ENCODE measurements around the gene TFPI2.
"Not testable (repeated sequence)": the region's sequence is repeated elsewhere in the genome, so short reads cannot be mapped to it uniquely, and the experiment has no call there.

The TFPI2 gene, protein sequence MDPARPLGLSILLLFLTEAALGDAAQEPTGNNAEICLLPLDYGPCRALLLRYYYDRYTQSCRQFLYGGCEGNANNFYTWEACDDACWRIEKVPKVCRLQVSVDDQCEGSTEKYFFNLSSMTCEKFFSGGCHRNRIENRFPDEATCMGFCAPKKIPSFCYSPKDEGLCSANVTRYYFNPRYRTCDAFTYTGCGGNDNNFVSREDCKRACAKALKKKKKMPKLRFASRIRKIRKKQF

DNA sequence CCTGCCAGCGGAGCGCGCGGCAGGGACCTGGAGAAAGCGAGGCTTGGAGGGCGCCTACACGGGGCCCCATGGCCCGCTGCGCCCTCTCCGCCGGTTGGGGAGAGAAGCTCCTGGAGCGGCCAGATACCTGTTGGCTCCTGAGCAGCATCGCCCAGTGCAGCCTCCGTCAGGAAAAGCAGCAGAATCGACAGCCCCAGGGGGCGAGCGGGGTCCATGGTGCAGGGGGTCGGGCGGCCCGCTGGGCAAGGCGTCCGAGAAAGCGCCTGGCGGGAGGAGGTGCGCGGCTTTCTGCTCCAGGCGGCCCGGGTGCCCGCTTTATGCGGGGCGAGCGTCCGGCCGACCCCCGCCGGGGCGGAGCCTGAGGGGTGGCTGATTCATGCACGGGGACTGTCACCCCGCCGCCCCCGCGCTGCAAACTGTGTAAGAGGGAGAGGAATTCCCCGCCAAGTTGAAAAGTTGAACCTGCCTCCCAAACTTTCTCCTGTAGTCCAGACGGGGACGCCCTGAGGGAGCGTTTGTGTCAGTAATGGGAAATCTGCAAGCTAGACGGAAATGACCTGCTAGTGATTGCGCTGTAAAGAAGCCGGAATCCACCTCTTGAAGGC is at the start of gene TFPI2:
Gene TFPI2, minus strand, starts transcription at position 290 of the 605 bp plus-strand sequence. Its CDS starts 75 bp downstream, at position 215.
- DNase-seq (ENCODE audit: low spot score), result no peak

DNA sequence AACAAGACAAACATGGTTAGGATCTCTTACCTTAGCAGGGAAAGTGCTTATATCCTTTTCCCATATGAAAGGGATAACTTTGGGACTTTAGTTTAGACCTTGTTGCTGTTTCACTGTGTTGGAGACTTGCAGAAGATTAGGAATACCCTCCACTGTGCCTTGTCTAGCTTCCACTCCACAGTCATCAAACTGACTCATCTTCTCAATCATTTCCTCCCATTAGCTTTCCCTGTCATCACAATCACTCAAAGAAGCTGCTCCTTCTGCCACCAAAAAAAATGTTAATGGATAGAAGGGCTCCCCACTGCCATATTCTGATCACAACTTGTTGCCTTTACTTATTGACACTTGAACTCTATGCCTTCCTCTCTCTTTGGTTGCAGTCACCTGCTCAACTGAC is 47.7 kb upstream of the TFPI2 start:
- DNase-seq (ENCODE audit: low spot score), result no peak

DNA sequence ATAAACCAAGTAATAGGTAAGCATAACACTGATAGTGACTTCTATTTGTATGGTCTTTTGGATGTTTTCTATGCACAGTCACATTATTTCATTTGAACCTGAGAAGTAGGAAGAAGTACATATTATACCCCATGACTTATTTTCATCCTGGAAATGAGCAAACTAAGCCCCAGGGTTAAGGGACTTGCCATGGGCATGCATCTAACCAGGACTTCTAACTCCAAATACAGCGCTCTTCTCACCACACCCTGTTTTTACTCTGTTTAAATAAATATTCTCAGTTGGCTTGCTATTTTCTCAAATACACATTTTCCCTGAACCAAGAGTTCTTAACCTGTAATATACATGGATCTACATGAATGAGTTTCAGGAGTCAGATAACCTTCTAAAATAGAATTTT is 47.3 kb upstream of the TFPI2 start:
- no peak for DNase-seq (ENCODE audit: low spot score)

DNA sequence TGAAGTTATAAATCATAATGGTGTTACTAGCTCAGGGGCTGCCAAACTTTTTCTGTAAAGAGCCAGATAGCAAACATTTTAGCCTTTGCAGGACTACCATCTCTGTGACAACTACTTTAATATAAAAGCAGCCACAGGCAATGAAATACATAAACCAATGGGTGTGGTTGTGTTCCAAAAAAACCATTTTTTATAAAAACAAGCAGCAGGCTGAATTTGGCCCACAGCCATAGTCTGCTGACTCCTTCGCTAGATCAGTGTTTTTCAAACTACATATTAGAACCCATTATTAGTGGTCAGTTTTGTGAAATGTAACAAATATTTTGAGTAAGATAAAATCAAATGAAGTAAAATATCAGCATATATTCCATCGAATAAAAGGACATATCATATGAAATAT is 44.5 kb upstream of the TFPI2 start:
- no peak for DNase-seq (ENCODE audit: low spot score)

DNA sequence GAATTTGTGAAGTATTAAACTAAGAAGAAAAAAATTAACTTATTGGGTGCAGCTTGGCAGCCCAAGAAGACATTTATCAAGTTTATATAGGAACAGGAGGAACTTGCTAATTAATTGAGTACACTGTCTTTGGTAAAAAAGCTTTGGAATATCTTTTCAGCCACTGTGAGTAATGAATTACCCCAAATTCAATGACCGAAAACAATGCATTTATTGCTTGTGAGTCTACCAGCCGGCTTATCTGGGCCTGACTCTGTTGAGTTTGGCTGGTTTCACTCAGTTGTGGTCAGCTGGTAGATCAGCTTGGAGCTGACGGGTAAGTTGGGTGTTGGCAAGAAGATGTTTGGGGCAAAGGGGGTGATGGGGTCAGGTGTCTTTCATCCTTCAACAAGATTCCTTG is 42.6 kb upstream of the TFPI2 start:
- no peak for DNase-seq (ENCODE audit: low spot score)

DNA sequence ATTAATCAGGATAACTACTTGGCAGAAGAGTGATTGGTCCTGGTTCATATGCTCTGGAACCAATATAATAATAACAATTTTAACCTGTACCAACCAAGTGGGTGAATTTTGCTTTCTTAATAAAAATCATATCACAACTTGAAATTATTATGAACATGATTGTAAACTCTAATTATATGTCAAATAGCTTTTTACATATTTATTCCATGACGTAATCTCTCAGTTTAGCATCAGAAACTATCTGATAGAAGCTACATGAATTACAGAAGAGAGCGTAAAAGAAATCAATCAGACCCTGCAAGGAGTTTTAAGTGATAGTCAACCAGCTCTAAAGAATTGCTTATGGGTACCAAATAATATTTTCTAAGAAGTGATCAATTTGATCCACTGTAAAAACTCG is 41.1 kb upstream of the TFPI2 start:
- DNase-seq (ENCODE audit: low spot score), result no peak

DNA sequence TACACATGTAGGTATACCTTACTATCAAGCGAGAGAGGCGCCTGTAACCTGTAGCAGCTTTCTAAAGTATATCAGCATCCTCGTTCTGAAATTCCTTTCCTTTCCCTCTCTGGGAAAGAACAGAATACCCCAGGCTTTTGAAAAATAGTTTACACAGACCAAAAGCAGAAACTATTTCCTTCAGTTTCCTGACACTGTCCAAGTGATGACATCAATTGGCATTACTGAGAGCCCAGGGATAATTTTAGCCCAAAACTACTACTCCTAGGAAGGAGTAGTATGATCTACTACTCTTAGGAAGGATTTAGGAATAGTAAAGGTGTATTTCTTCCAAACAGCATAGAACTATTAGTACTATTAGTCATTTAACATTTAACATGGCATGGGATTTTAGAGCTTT is 37.0 kb upstream of the TFPI2 start:
- DNase-seq (ENCODE audit: low spot score), result no peak

DNA sequence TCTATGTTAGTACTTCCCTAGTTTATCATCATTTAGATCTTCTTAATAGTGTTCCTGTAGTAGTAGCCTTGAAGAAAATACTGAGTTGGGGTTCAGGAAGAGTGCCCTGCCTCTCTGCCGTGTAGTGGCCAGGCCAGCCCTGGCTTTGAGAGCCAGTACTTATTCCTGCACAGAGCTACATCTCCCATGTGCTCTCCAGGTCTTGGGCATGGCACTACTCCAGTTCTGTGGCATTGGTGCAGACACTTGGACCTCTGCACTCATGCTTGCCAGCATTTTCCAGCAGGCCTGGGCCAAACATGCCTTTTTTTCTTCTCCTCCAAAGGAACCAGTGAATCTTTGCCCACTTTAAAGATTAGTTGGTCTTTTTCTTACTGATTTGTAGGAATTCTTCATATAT is 36.2 kb upstream of the TFPI2 start:
- DNase-seq (ENCODE audit: low spot score), result no peak

DNA sequence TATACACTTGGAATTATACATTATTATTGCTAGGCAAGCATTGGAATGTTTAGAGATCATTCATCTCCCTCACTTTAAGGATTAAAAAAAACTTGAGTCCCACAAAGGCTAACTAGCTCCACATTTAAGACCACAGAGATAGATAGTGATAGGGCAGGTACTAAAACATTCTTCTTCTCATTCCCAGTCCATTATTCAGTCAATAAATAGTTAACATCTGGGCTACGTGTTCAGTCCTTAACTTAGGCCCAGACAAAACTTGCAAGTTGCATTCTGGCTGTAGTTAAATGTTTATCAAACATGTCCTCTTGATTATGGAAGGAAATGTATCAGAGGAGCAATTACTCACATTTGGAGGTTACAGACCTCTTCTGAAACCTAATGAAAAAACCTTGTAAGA is 33.4 kb upstream of the TFPI2 start:
- DNase-seq (ENCODE audit: low spot score), result no peak

DNA sequence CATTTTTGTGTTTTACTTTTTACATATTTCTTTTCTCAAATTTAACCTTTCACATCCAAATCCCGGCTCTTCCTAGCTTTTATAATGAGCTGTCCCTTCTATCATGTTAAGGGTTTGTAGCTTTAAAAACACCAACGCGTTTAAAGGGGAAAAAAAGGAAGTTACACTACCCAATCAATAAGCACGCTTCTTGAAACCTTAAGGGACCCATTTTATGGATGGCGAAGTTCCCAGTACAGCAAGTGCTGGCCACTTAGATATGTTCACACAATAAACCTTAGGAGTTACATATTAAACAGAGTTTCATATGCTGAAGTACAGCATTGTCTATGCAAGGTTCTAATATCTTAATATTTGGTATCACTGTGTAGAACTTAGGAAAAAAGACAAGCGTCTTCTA is 32.7 kb upstream of the TFPI2 start:
- DNase-seq (ENCODE audit: low spot score), result no peak

DNA sequence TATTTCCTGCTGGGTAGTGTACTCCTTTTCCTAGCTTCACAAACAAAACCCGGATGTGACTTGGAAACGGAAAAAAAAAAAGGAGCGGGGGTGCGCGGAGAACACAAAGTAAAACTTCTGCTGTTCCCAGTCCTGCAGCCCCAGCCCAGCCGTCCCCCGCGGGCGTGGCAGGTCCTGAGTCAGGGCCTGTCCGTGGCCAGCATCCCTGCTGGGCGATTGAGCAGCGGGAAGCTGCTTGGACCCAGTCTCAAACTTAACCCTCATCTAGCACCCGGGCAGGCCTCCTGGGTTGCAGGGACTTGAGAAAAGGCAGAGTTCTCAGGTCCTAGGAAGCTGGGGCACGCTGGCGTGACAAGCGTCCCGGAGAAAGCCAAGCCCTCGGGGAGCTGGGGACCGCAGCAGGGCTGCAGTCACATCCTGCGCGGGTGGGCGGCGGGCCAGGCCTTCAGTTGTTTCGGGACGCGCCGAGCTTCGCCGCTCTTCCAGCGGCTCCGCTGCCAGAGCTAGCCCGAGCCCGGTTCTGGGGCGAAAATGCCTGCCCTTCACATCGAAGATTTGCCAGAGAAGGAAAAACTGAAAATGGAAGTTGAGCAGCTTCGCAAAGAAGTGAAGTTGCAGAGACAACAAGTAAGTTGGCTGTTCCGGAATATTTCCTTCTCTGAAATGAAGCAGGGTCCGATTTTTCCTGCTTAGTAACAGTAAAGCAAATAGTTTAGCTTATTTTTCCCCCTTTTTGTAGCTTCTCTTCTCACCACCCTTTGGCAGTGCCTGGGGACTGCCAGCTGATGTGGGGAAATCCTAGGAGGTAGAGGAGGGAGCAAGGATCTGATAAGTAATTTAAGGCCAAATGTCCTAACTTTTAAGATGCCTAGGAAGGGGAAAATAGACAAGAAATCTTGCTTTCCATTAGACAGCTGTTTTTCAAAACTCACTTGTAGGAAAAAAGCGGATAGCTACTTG is 31.3 kb upstream of the TFPI2 start, which contains the start of gene GNG11:
Gene GNG11, plus strand, starts transcription at position 129 of the 960 bp plus-strand sequence. Its CDS starts 403 bp downstream, at position 532.
- no peak for DNase-seq (ENCODE audit: low spot score)

DNA sequence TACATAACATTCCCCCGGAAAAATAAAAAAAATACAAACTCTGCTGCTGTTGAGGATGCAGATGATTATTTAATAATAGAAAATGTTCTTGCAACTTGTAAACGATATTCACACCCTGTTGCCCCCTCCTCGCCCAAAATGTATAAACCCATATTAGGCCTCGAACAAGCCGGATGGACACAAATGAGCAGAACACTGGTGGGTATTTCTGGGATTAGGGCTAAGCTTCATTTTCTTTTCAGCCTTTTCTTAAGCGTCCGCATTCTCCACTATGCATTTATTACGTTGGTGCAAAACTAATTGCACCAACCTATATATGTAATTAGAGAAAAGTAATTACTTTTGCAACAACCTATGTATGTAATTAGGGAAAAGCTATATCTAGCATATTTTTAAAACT is 30.6 kb upstream of the TFPI2 start:
- DNase-seq (ENCODE audit: low spot score), result no peak

DNA sequence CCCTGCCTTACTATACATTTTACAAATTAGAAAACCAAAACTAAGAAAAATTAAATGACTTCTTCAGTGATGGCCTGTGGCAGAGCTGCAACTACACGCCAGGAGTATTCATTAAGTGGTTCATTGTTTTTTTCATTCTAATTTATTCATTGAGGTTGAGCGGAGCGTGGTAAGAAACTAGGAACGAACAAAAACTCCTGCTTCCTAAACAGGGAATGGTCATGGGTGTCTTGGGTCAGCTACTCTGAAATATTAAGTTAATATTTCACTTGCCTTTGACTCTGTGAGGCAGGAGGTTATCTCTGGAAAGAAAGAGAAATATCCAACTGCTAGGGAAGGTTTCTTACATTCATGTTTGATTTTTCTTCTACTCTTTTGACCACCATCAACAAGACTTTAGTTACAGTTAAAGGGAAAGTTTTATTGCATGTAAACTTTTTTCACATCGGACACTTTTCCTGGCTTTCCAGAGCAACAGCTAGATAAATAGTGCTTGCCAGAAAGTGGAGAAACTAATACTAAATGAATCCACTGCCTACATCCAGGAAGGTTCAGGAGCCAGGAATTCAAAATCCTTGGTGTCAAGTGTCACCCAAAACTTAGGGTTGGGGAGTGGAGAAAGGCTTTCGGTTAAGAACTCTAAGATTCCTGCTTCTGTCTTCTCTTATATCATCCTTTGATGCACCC is 30.1 kb upstream of the TFPI2 start:
- DNase-seq (ENCODE audit: low spot score), result no peak

DNA sequence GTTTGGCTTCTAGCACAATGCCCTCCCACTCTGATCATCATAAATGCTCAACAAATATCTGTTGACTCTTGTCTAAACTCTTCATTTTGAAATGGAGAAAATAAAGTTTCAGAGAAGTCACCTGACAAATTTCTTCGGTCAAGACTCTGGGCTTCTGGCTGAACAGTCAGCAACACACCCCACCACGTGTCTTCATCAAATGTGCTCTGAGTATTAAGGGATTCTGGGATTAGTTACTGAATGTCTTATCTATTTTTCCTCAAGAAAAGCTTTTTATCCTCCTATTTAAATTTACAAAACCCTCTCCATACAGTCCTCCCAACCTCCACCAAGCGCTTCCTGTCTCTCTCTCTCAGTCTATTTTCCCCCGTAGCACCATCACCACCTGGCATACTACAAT is 25.8 kb upstream of the TFPI2 start:
- not testable (repeated sequence) for DNase-seq (ENCODE audit: low spot score)

DNA sequence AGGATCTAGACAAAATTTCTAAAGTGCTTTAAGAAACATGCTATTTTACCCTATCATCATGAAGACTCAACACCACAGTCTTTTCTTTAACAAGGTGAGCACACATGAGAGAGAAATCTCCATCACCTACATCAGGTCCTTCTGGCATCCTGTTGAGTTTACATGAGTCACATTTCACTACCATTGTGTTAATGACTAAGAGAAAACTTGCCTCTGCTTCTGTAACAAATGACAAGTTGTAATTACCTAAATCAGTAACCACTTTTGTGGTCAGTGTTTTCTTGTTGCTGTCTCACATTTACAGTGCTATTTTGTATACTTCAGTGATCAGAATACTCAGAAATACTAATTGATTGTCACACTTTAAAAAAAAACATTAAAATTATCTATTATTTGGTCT is 25.3 kb upstream of the TFPI2 start:
- DNase-seq (ENCODE audit: low spot score), result not testable (repeated sequence)

DNA sequence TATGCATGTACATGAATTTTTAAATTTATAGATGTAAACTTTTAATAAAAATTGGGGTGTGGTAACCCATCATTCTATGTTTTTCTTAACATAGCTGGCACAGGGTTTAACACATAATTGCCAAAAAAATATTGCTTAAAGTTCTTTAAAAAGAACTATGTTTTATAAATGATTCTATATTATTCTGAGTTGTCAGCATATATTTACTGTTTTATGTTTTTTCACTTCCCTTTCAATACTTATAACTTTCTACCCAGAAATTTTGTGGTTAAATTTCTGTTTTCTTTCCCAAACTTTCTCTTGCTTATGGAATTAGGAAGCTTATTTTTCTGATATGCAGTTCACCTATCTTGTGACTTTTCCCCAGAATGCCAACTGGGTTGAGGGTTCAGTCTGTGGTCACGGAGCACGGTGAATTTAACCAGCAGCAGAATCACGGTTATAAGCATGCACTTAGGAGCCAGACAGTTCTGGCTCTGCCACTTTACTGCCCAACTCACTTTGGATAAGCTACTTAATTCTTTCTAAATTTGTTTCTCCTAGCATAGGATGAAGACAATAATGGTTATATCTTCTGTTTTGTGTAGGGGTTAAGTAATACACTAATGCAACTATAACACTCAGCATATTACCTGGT is 24.8 kb upstream of the TFPI2 start:
- DNase-seq (ENCODE audit: low spot score), result not testable (repeated sequence)

DNA sequence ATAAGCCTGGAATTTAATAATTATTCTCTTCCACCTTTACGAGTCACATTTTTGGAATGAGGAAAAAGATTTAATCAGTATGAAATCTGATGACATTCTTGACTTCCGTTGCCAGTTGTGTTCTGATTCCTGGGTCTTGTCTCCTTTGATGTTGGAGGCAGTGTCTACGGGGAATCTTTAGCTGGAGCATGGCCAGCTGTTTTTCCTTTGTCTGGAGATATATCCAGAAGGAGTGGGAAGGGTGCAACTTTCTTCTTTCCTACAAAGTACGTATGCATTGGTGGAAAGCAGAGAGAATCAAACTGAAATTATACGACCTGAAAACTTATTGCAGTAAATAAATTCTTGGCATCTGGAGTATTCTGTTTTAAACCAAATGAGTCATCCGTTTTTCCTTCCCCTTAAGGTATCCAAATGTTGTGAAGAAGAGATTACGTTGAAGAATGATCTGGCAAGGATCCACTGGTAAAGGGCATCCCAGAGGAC is 24.1 kb upstream of the TFPI2 start:
- DNase-seq (ENCODE audit: low spot score), result no peak

DNA sequence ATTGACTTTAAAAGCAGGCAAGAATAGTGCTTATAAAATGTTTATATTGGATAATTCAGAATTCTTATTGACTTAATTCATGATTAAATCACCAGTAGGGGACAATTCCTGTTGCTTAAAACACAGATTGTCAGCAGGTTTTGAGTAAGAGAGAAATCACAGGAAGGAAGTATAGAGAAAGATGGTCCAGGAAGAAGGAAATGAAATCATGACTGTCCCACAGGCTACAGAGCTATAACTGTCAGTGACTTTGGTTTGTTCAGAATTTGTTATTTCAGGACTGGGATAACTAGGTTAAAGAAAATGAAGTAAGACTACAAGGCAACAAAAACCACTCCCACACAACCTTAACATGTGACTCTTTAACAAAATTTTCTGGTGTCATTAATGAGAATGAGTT is 22.6 kb upstream of the TFPI2 start:
- DNase-seq (ENCODE audit: low spot score), result no peak

DNA sequence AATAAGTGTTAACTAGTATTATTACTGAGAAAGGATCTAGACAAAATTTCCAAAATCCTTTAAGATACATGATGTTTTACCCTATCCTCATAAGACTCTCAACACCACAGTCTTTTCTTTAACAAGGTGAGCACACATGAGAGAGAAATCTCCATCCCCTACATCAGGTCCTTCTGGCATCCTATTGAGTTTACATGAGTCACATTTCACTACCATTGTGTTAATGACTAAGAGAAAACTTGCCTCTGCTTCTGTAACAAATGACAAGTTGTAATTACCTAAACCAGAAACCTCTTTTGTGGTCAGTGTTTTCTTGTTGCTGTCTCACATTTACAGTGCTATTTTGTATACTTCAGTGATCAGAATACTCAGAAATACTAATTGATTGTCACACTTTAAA is 21.1 kb upstream of the TFPI2 start:
- not testable (repeated sequence) for DNase-seq (ENCODE audit: low spot score)

DNA sequence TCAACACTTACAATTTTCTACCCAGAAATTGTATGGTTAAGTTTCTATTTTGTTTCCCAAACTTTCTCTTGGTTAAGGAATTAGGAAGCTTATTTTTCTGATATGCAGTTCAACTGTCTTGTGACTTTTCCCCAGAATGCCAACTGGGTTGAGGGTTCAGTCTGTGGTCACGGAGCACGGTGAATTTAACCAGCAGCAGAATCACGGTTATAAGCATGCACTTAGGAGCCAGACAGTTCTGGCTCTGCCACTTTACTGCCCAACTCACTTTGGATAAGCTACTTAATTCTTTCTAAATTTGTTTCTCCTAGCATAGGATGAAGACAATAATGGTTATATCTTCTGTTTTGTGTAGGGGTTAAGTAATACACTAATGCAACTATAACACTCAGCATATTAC is 20.7 kb upstream of the TFPI2 start:
- DNase-seq (ENCODE audit: low spot score), result not testable (repeated sequence)
